Ovary (tissue), 9 donors: ENCODE measurements around the gene OTUD7B. TPM values are rescaled to one million over a fixed set of nuclear protein-coding genes. Genes with fewer than 3 reads are reported as not detected.

ENCODE experiments used
- DNase-seq, 5 donors: peaks; one replicate each; pipeline ENCODE4 v3.0.0-alpha.2; 2019 to 2020
- H3K27ac ChIP-seq, 2 donors: fragments of 200-600 bp; one replicate each; pipeline versions ENCODE4 v1.5.1 to v1.8.0; 2019 to 2022
- H3K27me3 ChIP-seq: fragments of 200-600 bp; one replicate; pipeline ENCODE4 v1.8.0; 2022
- H3K36me3 ChIP-seq: fragments of 200-600 bp; sonication (generic); one replicate; pipeline ENCODE4 v1.5.1; 2019
- H3K4me1 ChIP-seq: one replicate; pipeline ENCODE4 v1.8.1; 2013; ENCODE audit warnings: mild to moderate bottlenecking, moderate library complexity; ENCODE audit not compliant: insufficient read depth
- H3K4me3 ChIP-seq: fragments of 200-600 bp; sonication (generic); one replicate; pipeline ENCODE4 v1.5.1; 2017
- H3K9me3 ChIP-seq, 2 donors: fragments of 200-600 bp in 1 of 2; sonication (generic) in 1 of 2; one replicate each; pipeline versions ENCODE4 v1.5.1 to v1.8.1; 2013 to 2019; ENCODE audit warnings: mild to moderate bottlenecking in 1 of 2, moderate library complexity in 1 of 2
- EP300 ChIP-seq: sonication (generic); formaldehyde crosslinking; IDR thresholded peaks from one replicate; pipeline ENCODE4 v1.6.1; 2017; ENCODE audit warnings: antibody characterized with exemption
- POLR2A ChIP-seq: fragments of 450-650 bp; IDR thresholded peaks from one replicate; pipeline ENCODE4 v1.6.1; 2017; ENCODE audit warnings: antibody characterized with exemption, mild to moderate bottlenecking, moderate library complexity
- WGBS, 3 donors: extraction: QIAGEN DNeasy Blood & Tissue Kit in 1 of 3; methylation state at CpG; one replicate each; pipeline versions ENCODE4 v1.1.5 to v1.1.7; 2013 to 2017; 5-methylcytosine and 5-hydroxymethylcytosine counted together
- intact Hi-C, 4 donors: fragments of 100-400 bp; cut with DNase I; formaldehyde crosslinking; loops; one replicate each; pipeline versions ENCODE4 v1.11.0 to v1.15.1; 2022 to 2023
- polyA plus RNA-seq, 2 donors: library from polyadenylated mRNA; stranded (reverse); fragments of 200-250 nt in 1 of 2; fragments of 350-450 nt in 1 of 2; fragmentation: Illumina TruSeq in 1 of 2; extraction: RNeasy Lipid Tissue Mini Kit (QIAGEN cat#74804) in 1 of 2; gene quantifications; one replicate each; pipeline ENCODE4 v1.2.3, GENCODE V29; 2013 to 2014
- total RNA-seq, 7 donors: library from RNA; depleted of rRNA in 2 of 7; stranded (reverse); fragments of >200 nt in 2 of 7; fragmentation: NEBNext Ultra II Directional in 3 of 7; extraction: Animal tissue kit (Norgen Biotek cat#: 25700) in 3 of 7; gene quantifications; one replicate each; pipeline versions ENCODE4 v1.1.0 to v1.2.4, GENCODE V29; 2016 to 2023
- TF ChIP-seq, protein P1 (sequence below), 3 donors: fragments of 450-650 bp in 2 of 3; fragments of 200-600 bp in 1 of 3; IDR thresholded peaks; one replicate each; pipeline versions ENCODE4 v1.5.1 to v1.8.0; 2016 to 2022; ENCODE audit warnings: antibody characterized with exemption in 3 of 3, mild to moderate bottlenecking in 1 of 3
- donor health status: DM: no; HTN: no; CAD: no; lungs with moderate emphysema.
- donor health status: DM: no; HTN: no; CAD: no.
- donor health status: Bipolar disorder and iron deficiency.
- donor health status: DM: yes; HTN: yes; CAD: no.
- donor health status: DM: no; HTN: no; CAD: no.
- donor health status: DM: yes; HTN: yes; CAD: no.

OTUD7B gene
- total and polyA plus RNA-seq, 9 donors, result 9.4 to 40.1 (median 28.8) TPM

- 92 to 94% (median 92%) methylated on average over 2 of the region's 2 CpGs for WGBS, 3 donors
- Histone ChIP-seq H3K9me3 (no peaks in the 10 kb centered on the region), H3K4me1 (no peaks in the 10 kb centered on the region), H3K4me3 (no peak overlapping the region), H3K27me3 (no peaks in the 10 kb centered on the region), H3K27ac (no peak overlapping the region), H3K36me3 (no peaks in the 10 kb centered on the region)
- TF ChIP-seq EP300, result no peak
- no peak for TF ChIP-seq POLR2A
- DNase-seq, result no peak
- intact Hi-C loops, result no loop called here
Observed at GRCh38 chr1:149972547-149972946, 38.0 kb downstream of the OTUD7B start.

- TF ChIP-seq, protein P1, sequence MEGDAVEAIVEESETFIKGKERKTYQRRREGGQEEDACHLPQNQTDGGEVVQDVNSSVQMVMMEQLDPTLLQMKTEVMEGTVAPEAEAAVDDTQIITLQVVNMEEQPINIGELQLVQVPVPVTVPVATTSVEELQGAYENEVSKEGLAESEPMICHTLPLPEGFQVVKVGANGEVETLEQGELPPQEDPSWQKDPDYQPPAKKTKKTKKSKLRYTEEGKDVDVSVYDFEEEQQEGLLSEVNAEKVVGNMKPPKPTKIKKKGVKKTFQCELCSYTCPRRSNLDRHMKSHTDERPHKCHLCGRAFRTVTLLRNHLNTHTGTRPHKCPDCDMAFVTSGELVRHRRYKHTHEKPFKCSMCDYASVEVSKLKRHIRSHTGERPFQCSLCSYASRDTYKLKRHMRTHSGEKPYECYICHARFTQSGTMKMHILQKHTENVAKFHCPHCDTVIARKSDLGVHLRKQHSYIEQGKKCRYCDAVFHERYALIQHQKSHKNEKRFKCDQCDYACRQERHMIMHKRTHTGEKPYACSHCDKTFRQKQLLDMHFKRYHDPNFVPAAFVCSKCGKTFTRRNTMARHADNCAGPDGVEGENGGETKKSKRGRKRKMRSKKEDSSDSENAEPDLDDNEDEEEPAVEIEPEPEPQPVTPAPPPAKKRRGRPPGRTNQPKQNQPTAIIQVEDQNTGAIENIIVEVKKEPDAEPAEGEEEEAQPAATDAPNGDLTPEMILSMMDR (IDR thresholded peaks at IDR 0.05), result no peak
- no peak for TF ChIP-seq POLR2A
- no peaks in the 10 kb centered on the region for H3K36me3 ChIP-seq
- no peak overlapping the region for H3K4me3 ChIP-seq
- H3K27me3 ChIP-seq, result no peaks in the 10 kb centered on the region
- DNase-seq, result no peak
- H3K27ac ChIP-seq, result no peak overlapping the region
- H3K4me1 ChIP-seq, result peaks cover 7% of the 10 kb centered on the region
- H3K9me3 ChIP-seq, result no peaks in the 10 kb centered on the region
- intact Hi-C loops, result loop anchor here in 1 of 4 donors (10.0 kb wide), 1 partner anchor 47 kb away; the partner anchor contains the start of gene OTUD7B
Observed at GRCh38 chr1:149967646-149968045, 42.9 kb downstream of the OTUD7B start.

GRCh38 chr1:149967041-149967440 is 43.5 kb downstream of the OTUD7B start:
- TF ChIP-seq EP300, result no peak
- no peak for TF ChIP-seq POLR2A
- TF ChIP-seq, protein P1 (IDR thresholded peaks at IDR 0.05), result no peak
- DNase-seq, result no peak
- WGBS, 3 donors, result 82 to 84% (median 83%) methylated on average over 3 of the region's 3 CpGs
- intact Hi-C loops, result loop anchor here in 1 of 4 donors (10.0 kb wide), 1 partner anchor 48 kb away; the partner anchor contains the start of gene OTUD7B
- no peak overlapping the region for H3K27ac ChIP-seq
- H3K9me3 ChIP-seq, result no peaks in the 10 kb centered on the region
- peaks cover 7% of the 10 kb centered on the region for H3K4me1 ChIP-seq
- H3K4me3 ChIP-seq, result no peak overlapping the region
- no peaks in the 10 kb centered on the region for H3K27me3 ChIP-seq
- H3K36me3 ChIP-seq, result no peaks in the 10 kb centered on the region

DNA sequence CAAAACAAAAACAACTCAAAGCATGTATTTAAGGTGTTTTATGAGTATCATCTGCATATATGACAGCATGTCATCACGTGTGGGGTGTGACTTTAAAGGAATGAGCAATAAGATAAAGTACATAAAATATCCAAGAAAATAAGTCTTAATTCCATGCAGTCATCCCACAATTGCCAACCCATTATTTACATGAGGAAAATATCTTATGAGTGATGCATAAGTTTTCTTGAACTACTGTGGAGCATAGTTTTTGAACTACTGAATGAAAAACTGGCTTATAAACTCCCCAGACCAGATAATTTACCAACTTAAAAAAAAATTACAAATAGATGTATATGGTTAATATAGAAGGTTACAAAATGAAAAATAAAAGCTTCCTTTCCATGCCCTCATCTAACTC is 44.1 kb downstream of the OTUD7B start:
- 38 to 63% (median 42%) methylated on average over 1 of the region's 1 CpG for WGBS, 3 donors
- no peak for DNase-seq
- H3K4me1 ChIP-seq, result peaks cover 7% of the 10 kb centered on the region
- no peaks in the 10 kb centered on the region for H3K9me3 ChIP-seq
- no peak for TF ChIP-seq POLR2A
- no peak for TF ChIP-seq EP300
- TF ChIP-seq, protein P1 (IDR thresholded peaks at IDR 0.05), result no peak
- no peak overlapping the region for H3K27ac ChIP-seq
- no peaks in the 10 kb centered on the region for H3K36me3 ChIP-seq
- H3K27me3 ChIP-seq, result no peaks in the 10 kb centered on the region
- intact Hi-C loops, result loop anchor here in 1 of 4 donors (10.0 kb wide), 1 partner anchor 48 kb away; the partner anchor contains the start of gene OTUD7B
- no peak overlapping the region for H3K4me3 ChIP-seq

DNA sequence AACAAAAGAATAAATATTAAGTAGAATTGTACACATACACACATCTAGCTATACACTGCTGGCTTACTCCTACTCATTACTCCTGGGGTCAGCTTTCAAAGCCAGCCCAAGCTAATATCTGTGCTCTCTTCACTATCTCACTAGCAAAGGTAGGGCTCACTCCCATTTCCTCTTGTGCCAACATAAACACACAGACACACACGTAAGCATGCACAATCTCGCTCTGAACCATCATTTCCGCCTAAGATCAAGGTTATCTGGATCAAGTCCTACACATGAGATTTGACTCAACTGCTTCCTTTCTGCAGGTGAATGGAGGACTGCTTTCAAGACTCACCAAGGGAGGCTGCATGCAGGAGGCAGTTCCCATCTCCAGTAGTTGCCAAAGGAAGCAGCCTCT is 45.1 kb downstream of the OTUD7B start:
- no peaks in the 10 kb centered on the region for H3K9me3 ChIP-seq
- TF ChIP-seq POLR2A, result no peak
- TF ChIP-seq, protein P1 (IDR thresholded peaks at IDR 0.05), result no peak
- TF ChIP-seq EP300, result no peak
- 88 to 93% (median 90%) methylated on average over 3 of the region's 3 CpGs for WGBS, 3 donors
- peaks cover 7% of the 10 kb centered on the region for H3K4me1 ChIP-seq
- no peaks in the 10 kb centered on the region for H3K27me3 ChIP-seq
- DNase-seq, result no peak
- H3K36me3 ChIP-seq, result no peaks in the 10 kb centered on the region
- no peak overlapping the region for H3K4me3 ChIP-seq
- H3K27ac ChIP-seq, result no peak overlapping the region
- intact Hi-C loops, result loop anchor here in 1 of 4 donors (10.0 kb wide), 1 partner anchor 49 kb away; the partner anchor contains the start of gene OTUD7B
